ENCODE data around the gene GDF15. TPM values are rescaled to one million over a fixed set of nuclear protein-coding genes. Genes with fewer than 3 reads are reported as not detected.
A peak's percentile ranks its signal among the peaks of the same experiment; 100 is the strongest.

GDF15 gene
- total and polyA plus RNA-seq, 2 experiments from 2014 or later: 27.7 to 36.0 TPM

DNA sequence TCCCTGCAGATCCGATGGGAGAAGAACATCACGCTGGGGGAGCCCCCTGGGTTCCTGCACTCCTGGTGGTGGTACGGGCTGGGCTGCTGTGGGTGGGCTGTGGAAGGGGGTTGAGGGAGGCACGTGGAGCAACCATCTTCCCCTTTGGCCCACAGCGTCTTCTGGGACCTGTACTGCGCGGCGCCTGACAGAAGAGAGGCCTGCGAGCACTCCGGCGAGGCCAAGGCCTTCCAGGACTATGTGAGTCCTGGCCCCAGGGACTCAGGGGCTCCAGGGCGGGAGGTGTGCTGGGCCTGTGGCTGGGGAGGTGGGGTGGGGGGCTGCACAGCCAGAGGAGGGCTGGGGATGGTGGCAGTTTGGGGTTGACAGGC lies 41.8 kb downstream of the GDF15 start:
- no peaks in the 10 kb centered on the region for H3K9me2 ChIP-seq (ENCODE audit: insufficient read depth)
- H3K36me3 ChIP-seq (ENCODE audit: low read depth): no peaks in the 10 kb centered on the region
- H3F3A ChIP-seq (ENCODE audit: insufficient read depth): peaks cover 6% of the 10 kb centered on the region
- H3K4me2 ChIP-seq (ENCODE audit: unreplicated experiment): no peak overlapping the region
- H3K79me2 ChIP-seq (ENCODE audit: insufficient read depth): peaks cover 69% of the 10 kb centered on the region
- TF ChIP-seq EZH2 (IDR thresholded peaks at IDR 0.05; ENCODE audit: insufficient read depth, poor library complexity, severe bottlenecking) (no peak), EZH2phosphoT487 (IDR thresholded peaks at IDR 0.05; ENCODE audit: insufficient read depth, low read depth) (no peak)
- 92% methylated on average over 5 to 12 of the region's 12 CpGs for WGBS, 2 experiments (ENCODE audit: low coverage in 1 of 2, low lambda C conversion rate in 2 of 2, missing lambda C conversion rate in 2 of 2)
- H3K27me3 ChIP-seq (replicated peaks; ENCODE audit: insufficient read depth): no peaks in the 10 kb centered on the region
- H3K4me3 ChIP-seq: no peak overlapping the region
- H3K9ac ChIP-seq: no peak overlapping the region
- H2AFZ ChIP-seq: no peak overlapping the region
- no peak overlapping the region for H3K27ac ChIP-seq
- in situ Hi-C loops (cut with MboI): no loop called here
- H4K20me1 ChIP-seq (ENCODE audit: insufficient read depth): no peaks in the 10 kb centered on the region
- peaks cover 30% of the 10 kb centered on the region for H3K4me1 ChIP-seq (ENCODE audit: insufficient read depth)
- no peak for DNase-seq
- no peaks in the 10 kb centered on the region for H3K9me3 ChIP-seq (ENCODE audit: low read depth)

- peaks cover 63% of the 10 kb centered on the region for H3K79me2 ChIP-seq (ENCODE audit: insufficient read depth)
- peak overlapping the region; percentile 69 for H3K27ac ChIP-seq
- TF ChIP-seq EZH2 (IDR thresholded peaks at IDR 0.05; ENCODE audit: insufficient read depth, poor library complexity, severe bottlenecking) (no peak), EZH2phosphoT487 (IDR thresholded peaks at IDR 0.05; ENCODE audit: insufficient read depth, low read depth) (no peak)
- H3K9me3 ChIP-seq (ENCODE audit: low read depth): no peaks in the 10 kb centered on the region
- H3K36me3 ChIP-seq (ENCODE audit: low read depth): no peaks in the 10 kb centered on the region
- peaks cover 30% of the 10 kb centered on the region for H3K4me1 ChIP-seq (ENCODE audit: insufficient read depth)
- DNase-seq: no peak
- peaks cover 6% of the 10 kb centered on the region for H3F3A ChIP-seq (ENCODE audit: insufficient read depth)
- H4K20me1 ChIP-seq (ENCODE audit: insufficient read depth): no peaks in the 10 kb centered on the region
- H3K4me3 ChIP-seq: no peak overlapping the region
- H3K4me2 ChIP-seq (ENCODE audit: unreplicated experiment): peak overlapping the region; percentile 36
- no peaks in the 10 kb centered on the region for H3K27me3 ChIP-seq (replicated peaks; ENCODE audit: insufficient read depth)
- H3K9me2 ChIP-seq (ENCODE audit: insufficient read depth): no peaks in the 10 kb centered on the region
- peak overlapping the region; percentile 80 for H3K9ac ChIP-seq
- 49 to 63% methylated on average over 11 to 17 of the region's 17 CpGs for WGBS, 2 experiments (ENCODE audit: low coverage in 1 of 2, low lambda C conversion rate in 2 of 2, missing lambda C conversion rate in 2 of 2)
- no peak overlapping the region for H2AFZ ChIP-seq
- in situ Hi-C loops (cut with MboI): no loop called here
Measured at GRCh38 chr19:18428173-18428786, 42.3 kb downstream of the GDF15 start.

GRCh38 chr19:18428787-18429674 lies 43.1 kb downstream of the GDF15 start:
- peaks cover 30% of the 10 kb centered on the region for H3K4me1 ChIP-seq (ENCODE audit: insufficient read depth)
- H3K9ac ChIP-seq: peak overlapping the region; percentile 80
- in situ Hi-C loops (cut with MboI): no loop called here
- no peak for TF ChIP-seq EZH2 (IDR thresholded peaks at IDR 0.05; ENCODE audit: insufficient read depth, poor library complexity, severe bottlenecking)
- no peak for TF ChIP-seq EZH2phosphoT487 (IDR thresholded peaks at IDR 0.05; ENCODE audit: insufficient read depth, low read depth)
- peak overlapping the region; percentile 36 for H3K4me2 ChIP-seq (ENCODE audit: unreplicated experiment)
- H3K9me2 ChIP-seq (ENCODE audit: insufficient read depth): no peaks in the 10 kb centered on the region
- no peaks in the 10 kb centered on the region for H3K36me3 ChIP-seq (ENCODE audit: low read depth)
- H2AFZ ChIP-seq: no peak overlapping the region
- no peaks in the 10 kb centered on the region for H3K27me3 ChIP-seq (replicated peaks; ENCODE audit: insufficient read depth)
- no peaks in the 10 kb centered on the region for H3K9me3 ChIP-seq (ENCODE audit: low read depth)
- H3K27ac ChIP-seq: peak overlapping the region; percentile 69
- H3K79me2 ChIP-seq (ENCODE audit: insufficient read depth): peaks cover 56% of the 10 kb centered on the region
- WGBS, 2 experiments (ENCODE audit: low coverage in 1 of 2, low lambda C conversion rate in 2 of 2, missing lambda C conversion rate in 2 of 2): 5 to 6% methylated on average over 42 to 67 of the region's 77 CpGs
- H3F3A ChIP-seq (ENCODE audit: insufficient read depth): peaks cover 3% of the 10 kb centered on the region
- peak; percentile 97 for DNase-seq
- no peaks in the 10 kb centered on the region for H4K20me1 ChIP-seq (ENCODE audit: insufficient read depth)
- peak overlapping the region; percentile 49 for H3K4me3 ChIP-seq

DNA sequence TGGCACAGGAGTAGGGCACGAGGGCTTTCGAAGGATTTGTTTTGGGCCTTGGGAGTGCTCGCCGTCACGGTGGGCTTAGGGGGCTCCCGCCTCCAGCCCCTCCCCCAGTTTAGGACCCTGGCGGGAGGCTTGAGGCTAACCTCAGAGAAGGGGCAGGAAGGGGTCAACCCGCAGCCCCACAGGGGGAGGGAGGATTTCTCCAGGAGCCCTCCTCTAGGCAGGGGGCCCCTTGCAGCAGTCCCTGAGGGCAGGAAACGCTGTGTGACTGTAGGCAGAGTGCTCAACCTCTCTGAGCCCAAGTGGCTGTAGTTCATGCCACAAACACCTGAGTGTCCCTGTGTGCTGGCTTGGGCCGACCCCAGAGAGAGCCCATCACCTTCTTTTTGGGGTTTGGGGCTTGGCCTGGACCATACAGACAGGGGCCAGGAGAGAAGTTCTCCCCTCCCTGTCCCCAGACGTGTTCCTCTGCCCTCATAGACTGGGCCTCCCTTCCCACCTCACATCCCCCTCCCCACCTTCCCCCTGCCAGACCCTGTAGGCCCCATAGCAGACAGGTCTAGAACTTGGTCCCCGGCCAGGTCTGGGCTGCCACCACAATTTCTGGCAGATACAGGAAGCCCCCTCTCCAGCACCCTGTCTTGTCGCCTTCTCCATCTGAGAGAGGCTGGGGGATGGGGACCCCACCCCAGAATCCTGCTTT lies 43.9 kb downstream of the GDF15 start:
- peak overlapping the region; percentile 36 for H3K4me2 ChIP-seq (ENCODE audit: unreplicated experiment)
- peaks cover 30% of the 10 kb centered on the region for H3K4me1 ChIP-seq (ENCODE audit: insufficient read depth)
- DNase-seq: no peak
- H3K4me3 ChIP-seq: peak overlapping the region; percentile 49; the same call in 1 of the 2 replicates
- WGBS, 2 experiments (ENCODE audit: low coverage in 1 of 2, low lambda C conversion rate in 2 of 2, missing lambda C conversion rate in 2 of 2): 78 to 89% methylated on average over 8 to 13 of the region's 13 CpGs
- H3K9me3 ChIP-seq (ENCODE audit: low read depth): no peaks in the 10 kb centered on the region
- in situ Hi-C loops (cut with MboI): no loop called here
- H3K27me3 ChIP-seq (replicated peaks; ENCODE audit: insufficient read depth): no peaks in the 10 kb centered on the region
- H3K36me3 ChIP-seq (ENCODE audit: low read depth): no peaks in the 10 kb centered on the region
- H3K9ac ChIP-seq: peak overlapping the region; percentile 80
- H2AFZ ChIP-seq: no peak overlapping the region
- H4K20me1 ChIP-seq (ENCODE audit: insufficient read depth): no peaks in the 10 kb centered on the region
- TF ChIP-seq EZH2 (IDR thresholded peaks at IDR 0.05; ENCODE audit: insufficient read depth, poor library complexity, severe bottlenecking) (no peak), EZH2phosphoT487 (IDR thresholded peaks at IDR 0.05; ENCODE audit: insufficient read depth, low read depth) (no peak)
- peak overlapping the region; percentile 69 for H3K27ac ChIP-seq
- no peaks in the 10 kb centered on the region for H3K9me2 ChIP-seq (ENCODE audit: insufficient read depth)
- peaks cover 3% of the 10 kb centered on the region for H3F3A ChIP-seq (ENCODE audit: insufficient read depth)
- peaks cover 47% of the 10 kb centered on the region for H3K79me2 ChIP-seq (ENCODE audit: insufficient read depth)

All from GM23248 (cell line).